NCI-H2227 (cell line): ENCODE data around the gene BAHCC1.
"Not testable (repeated sequence)": the region's sequence is repeated elsewhere in the genome, so short reads cannot be mapped to it uniquely, and the experiment has no call there.

Experiments used
- DNase-seq: peaks from one replicate; lab custom pipeline; 2025; ENCODE audit not compliant: unreplicated experiment; lab: John Stamatoyannopoulos, UW

The BAHCC1 gene

DNA sequence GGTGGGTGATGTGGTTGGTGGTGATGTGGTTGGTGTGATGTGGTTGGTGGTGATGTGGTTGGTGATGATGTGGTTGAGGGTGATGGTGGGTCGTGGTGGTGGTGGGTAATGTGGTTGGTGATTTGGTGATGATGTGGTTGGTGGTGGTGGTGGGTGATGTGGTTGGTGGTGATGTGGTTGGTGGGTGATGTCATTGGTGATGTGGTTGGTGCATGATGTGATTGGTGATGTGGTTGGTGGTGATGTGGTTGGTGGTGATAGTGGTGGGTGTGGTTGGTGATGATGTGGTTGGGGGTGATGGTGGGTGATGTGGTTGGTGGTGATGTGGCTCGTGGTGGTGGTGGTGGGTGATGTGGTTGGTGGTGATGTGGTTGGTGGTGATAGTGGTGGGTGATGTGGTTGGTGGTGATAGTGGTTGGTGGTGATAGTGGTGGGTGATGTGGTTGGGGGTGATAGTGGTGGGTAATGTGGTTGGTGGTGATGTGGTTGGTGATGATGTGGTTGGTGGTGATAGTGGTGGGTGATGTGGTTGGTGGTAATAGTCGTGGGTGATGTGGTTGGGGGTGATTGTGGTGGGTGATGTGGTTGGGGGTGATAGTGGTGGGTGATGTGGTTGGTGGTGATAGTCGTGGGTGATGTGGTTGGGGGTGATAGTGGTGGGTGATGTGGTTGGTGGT, 30.6 kb downstream of the BAHCC1 start:
- DNase-seq: not testable (repeated sequence)

GRCh38 chr17:81426393-81427172, 31.3 kb downstream of the BAHCC1 start:
- DNase-seq: no peak

DNA sequence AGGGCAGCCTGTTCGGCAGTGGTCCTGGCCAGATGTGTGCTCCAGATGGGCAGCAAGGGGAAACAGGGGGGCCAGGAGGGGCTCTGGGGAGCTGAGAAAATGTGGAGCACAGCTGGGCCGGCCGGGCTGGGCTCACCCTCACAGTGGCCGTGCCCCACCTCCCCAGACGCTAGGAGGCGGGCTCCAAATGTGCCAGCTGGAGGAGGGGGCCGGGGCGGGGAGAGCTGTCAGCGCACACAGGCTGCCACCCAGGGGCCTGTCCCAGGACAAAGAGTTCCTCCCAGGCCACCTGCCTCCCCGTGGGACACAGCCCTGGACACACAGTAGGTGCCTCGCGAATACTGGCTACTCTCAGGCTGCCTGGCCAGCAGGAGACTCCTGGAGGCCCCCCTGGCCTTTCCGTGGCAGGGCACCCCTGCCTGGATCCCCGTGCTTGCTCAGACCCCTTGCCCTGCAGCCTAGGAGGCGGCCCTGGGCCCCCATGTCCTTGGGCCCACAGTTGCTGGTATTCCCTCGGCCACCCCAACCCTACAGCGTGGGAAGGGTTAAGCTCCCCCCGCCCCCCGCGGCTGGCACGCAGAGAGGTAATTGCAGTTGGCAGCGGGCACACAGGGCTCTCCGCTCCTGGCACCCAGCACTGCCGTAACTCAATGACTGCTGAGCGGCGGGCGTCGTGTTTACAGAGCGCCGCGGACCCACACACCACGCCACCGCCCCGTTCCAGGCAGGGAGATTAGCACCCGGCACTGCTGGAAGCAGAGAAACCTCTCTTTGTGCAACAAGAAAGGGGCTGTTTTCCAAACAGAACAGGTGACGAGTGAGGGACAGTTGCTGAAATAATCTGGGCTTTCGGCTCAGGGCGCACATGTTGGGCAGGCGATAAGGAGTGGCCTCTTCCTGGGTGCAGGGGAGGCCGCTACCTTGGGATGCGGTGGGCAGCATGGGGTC, 32.2 kb downstream of the BAHCC1 start:
- DNase-seq: no peak

- DNase-seq: no peak
These were observed 32.9 kb downstream of the BAHCC1 start for GRCh38 chr17:81428121-81428515.

- no peak for DNase-seq
These were observed 33.3 kb downstream of the BAHCC1 start for GRCh38 chr17:81428516-81428915.

DNA sequence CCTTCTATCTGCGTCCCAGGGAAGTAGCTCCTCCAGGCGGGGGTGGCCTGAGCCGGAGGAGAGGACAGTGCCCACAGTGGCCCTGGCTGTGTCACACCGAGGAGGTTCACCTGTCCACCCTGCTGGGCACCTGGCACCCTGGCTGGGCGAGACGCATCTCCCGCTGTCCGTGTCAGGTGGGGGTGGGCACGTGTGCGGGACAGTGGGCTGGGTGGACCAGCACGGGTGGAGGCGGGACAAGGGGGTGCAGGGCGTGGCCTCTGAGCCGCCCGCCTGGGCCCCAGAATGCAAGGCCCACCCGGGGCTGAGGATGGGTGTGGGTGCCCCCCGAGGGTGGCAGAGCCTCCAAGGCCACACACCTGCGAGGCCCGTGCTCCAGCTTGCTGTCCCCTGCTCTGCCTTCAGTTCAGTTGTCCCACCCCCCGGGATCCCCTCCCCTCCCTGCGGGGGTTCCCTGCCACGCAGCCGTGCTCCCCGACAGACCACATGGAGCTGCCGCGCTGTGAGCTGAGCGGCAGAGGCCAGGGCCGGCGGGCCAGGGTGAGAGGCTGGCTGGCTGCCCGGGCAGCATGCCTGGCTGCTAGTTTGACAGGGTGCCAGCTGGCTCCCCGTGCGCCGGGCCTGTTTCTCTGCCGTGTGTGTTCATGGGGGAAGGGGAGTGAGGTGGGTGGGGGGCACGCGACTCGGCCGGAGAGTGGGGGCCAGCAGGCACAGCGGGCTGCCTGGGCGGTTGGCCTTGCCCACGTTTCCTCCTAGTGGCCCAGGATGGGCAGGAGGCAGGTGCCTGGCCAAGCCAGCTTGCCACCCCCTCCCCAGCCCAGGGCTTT, 33.9 kb downstream of the BAHCC1 start:
- peak; percentile 30 for DNase-seq

DNA sequence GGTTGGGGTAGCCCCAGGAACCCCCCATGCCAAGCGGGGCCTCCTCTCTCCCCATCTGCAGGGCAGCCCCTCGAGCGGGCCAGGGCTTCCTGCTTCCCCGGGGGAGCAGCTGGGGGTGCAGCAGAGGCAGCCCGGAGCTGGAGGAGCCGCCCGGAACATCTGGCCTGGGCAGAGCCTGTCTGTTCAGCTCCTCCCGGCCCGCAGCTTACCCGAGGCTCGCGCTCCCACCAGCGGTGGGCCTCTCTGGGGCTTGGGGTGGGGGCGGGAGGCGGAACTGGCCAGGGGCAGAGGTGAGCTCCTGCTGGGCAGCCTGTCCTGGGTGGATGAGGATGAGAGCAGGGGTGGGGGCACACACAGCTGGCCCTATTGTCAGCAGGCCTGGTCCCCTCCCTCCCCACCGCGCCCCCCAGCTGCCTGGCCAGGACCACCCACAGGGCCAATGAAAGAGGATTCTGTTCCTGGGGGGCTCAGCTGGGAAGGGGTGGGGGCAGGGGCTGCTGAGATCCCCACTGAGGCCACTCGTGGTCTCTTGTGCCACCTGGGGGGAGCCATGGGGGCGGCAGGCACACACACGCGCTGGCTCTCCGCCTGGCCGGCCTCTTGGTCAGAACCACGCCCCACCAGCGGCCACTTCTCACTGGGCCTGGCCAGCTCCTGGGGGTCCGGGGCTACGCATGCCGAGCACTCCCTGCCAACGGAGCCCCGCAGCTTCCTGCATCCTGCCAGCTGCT, 34.7 kb downstream of the BAHCC1 start:
- DNase-seq: peak; percentile 30

GRCh38 chr17:81431545-81432482, 36.6 kb downstream of the BAHCC1 start:
- no peak for DNase-seq

- DNase-seq: peak; percentile 23
These were observed 37.7 kb downstream of the BAHCC1 start for GRCh38 chr17:81432941-81433340.

- DNase-seq: no peak
These were observed 38.4 kb downstream of the BAHCC1 start for GRCh38 chr17:81433656-81434055.

GRCh38 chr17:81434072-81434471, 38.8 kb downstream of the BAHCC1 start:
- no peak for DNase-seq

DNA sequence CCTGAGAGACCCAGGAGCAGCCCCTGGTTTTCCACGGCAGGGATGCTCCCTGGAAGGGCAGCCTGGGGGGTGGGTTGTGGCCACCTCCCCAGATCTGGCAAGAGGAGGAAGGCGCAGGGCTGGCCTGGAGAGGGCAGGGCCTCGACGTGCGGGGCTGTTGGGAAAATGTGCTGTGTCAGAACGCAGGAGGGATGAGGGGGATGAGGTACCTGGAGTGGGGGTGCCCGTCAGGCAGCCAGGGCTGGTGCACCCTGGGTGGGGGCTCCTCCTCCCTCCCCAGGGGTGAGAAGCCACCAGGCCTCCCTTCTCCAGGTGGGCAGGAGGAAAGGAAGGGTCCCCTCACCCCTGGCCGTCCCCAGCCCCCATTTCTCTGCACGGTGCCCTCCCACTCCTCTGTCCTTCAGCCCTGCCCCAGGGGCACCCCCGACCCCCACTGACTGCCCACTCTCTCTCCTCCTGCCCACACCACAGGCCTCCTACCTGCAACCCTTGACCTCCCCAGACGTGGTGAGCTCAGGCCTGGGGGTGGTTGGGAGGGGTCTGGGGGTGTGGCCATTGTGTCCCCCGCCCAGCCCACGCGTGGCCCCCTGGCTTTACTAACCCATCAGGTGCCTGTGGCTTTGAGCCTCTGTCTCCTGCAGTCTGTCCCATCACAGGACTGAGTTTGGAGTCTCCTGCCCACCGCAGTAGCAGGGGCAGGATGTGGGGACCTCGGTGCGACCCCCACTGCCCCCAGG, 39.6 kb downstream of the BAHCC1 start:
- DNase-seq: no peak

DNA sequence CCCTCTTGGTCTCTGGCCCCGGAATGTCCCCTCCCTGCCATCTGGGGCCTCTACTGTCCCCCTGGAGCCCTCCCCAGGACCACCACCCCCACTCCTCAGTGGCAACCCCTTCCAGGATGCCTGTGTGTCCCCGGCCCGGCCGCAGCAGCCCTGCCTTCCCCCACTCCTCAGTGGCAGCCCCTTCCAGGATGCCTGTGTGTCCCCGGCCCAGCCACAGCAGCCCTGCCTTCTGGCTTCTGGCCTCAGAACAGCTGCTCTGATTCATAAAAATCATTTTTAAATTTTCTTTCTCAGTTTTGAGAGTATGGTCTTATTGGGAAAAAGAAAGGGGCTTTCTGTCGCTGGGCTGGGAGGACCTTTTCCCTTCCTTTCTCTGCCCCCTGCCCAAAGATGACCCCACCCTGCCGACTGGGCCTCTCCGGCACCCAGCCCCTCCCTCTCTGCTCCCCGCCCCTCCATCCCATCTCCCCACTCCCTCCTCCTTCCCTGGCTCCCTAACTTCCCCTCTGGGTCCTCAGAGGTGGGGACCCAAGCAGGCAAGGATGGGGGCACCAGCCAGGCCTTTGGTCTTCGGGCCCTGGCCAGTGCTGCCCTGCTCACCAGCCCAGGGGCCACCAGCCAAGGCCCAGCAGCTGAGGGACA, 40.5 kb downstream of the BAHCC1 start:
- DNase-seq: no peak

DNA sequence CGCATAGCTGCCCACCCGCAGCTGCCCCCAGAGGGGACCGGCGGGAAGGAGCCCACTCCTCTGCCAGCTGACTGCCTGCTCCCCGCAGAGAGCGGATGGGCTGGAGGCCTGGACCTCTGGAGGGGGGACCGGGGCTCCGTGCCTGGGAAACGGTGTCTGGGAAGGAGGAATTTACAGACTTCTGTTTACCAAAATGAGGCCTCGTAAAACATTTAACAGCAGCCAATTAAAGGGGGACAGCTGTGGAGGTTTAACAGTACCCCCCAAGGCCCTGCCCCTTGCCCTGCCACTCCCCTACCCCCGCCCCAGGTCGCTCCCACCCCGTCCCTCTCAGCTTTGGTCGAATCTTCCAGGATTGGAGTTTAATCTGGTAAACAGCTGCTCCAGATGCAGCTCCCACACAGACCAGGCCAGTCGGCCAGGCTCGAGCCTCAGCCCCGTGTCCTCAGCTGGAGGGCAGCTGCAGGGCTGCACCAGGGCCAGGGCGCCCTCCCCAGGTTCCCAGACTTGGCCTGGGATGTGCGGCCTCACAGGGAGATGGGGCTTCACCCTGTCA, 41.1 kb downstream of the BAHCC1 start:
- DNase-seq: no peak

GRCh38 chr17:81437191-81437651, 42.0 kb downstream of the BAHCC1 start:
- no peak for DNase-seq

DNA sequence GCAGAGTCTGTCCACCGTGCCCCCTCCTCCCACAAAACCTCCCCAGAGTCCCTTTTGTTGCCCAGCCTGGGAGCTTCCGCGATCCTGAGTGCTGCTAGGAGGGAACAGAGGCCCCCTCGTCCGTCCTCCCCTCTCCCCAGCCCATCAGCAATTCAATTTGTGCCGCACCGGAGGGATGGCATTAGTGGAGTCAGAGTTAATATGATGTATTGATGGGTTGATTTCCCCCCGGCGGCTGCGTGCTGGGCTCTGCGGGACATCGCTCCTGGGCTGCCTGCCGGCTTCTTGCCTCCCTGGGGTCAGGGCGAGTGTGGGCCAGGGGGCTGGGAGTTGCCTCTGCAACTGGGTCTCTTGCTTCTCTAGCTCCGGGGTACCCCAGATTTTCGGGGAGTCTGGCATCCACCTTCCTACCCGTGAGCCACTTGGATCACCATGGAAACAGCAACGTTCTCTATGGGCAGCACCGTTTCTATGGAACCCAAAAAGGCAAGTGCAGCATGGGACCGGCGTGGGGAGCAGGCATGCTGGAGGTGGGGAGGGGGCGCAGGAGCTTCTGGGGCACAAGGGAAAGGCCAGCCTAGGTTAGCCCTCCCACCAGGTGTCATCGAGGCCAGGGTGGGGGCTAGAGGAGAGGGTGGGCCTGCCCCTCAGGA, 42.9 kb downstream of the BAHCC1 start:
- DNase-seq: peak; percentile 49

GRCh38 chr17:81438688-81439087, 43.4 kb downstream of the BAHCC1 start:
- DNase-seq: no peak
